ENCODE results near the gene ASCC3.

Gene ASCC3

GRCh38 chr6:100509101-100509500, 372.0 kb downstream of the ASCC3 start:
- H3K4me3 Mint-ChIP-seq = no peak overlapping the region
- H3K9me3 Mint-ChIP-seq = no peaks in the 10 kb centered on the region
- H3K4me1 Mint-ChIP-seq (ENCODE audit: low read depth) = no peaks in the 10 kb centered on the region
- H3K27ac Mint-ChIP-seq = no peak overlapping the region
- no peak for DNase-seq (ENCODE audit: low spot score)
- H3K27me3 Mint-ChIP-seq (ENCODE audit: low read depth) = no peaks in the 10 kb centered on the region
- peaks cover 25% of the 10 kb centered on the region for H3K36me3 Mint-ChIP-seq (ENCODE audit: low read depth)

- no peak overlapping the region for H3K27ac Mint-ChIP-seq
- no peaks in the 10 kb centered on the region for H3K9me3 Mint-ChIP-seq
- no peak for DNase-seq (ENCODE audit: low spot score)
- H3K27me3 Mint-ChIP-seq (ENCODE audit: low read depth) = no peaks in the 10 kb centered on the region
- H3K36me3 Mint-ChIP-seq (ENCODE audit: low read depth) = peaks cover 16% of the 10 kb centered on the region
- no peak overlapping the region for H3K4me3 Mint-ChIP-seq
- H3K4me1 Mint-ChIP-seq (ENCODE audit: low read depth) = no peaks in the 10 kb centered on the region
Observed at GRCh38 chr6:100506651-100507050, 374.5 kb downstream of the ASCC3 start.

DNA sequence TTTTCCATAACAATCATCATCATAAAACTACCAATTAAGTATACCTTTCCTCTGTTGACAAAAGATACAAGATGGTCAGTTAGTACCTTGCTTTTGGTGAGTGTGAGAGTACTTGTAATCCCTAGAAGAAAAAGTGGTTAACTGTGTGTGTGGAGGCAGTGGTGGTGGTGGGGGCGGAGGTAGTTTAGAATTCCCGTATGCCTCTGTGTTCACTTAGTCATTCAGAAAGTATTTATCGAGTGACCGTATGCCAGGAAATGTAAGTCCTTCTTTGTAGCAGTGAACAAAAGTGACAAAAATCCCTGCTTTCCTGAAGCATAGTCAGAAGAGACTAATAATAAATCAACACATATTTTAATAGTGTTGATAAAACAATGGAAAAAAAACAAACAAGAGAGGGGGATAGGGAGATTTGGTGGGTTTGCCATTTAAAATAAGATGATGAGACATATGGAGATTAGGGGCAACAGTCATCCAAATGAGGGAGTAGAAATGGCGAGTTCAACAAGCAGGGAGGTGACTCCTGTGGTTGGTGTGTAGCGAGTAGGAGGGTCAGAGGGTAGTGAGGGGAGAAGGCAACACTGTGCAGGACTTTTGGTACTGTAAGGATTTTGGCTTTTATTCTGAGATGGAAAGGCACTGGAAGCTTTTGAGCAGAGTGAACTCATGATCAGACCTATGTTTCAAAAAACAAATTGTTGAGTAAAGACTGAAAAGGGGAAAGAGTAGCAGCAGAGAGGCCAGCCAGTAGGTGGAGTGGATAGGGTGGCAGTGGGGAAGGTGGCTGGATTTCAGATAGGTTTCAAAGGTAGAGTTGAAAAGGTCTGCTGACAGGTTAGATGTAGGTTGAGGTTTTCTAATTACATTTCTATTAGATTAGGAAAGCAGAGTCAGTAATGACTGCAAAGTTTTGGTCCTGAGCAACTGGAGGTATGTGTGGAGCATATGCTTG, 376.1 kb downstream of the ASCC3 start:
- Mint-ChIP-seq H3K27ac (no peak overlapping the region), H3K9me3 (no peaks in the 10 kb centered on the region), H3K27me3 (ENCODE audit: low read depth) (no peaks in the 10 kb centered on the region), H3K4me1 (ENCODE audit: low read depth) (no peaks in the 10 kb centered on the region), H3K36me3 (ENCODE audit: low read depth) (peaks cover 10% of the 10 kb centered on the region), H3K4me3 (no peak overlapping the region)
- DNase-seq (ENCODE audit: low spot score) = no peak

- DNase-seq (ENCODE audit: low spot score) = no peak
- Mint-ChIP-seq H3K4me1 (ENCODE audit: low read depth) (no peaks in the 10 kb centered on the region), H3K9me3 (no peaks in the 10 kb centered on the region), H3K36me3 (ENCODE audit: low read depth) (peaks cover 1% of the 10 kb centered on the region), H3K4me3 (no peak overlapping the region), H3K27ac (no peak overlapping the region), H3K27me3 (ENCODE audit: low read depth) (peaks cover 9% of the 10 kb centered on the region)
Observed at GRCh38 chr6:100503043-100503705, 378.0 kb downstream of the ASCC3 start.

GRCh38 chr6:100493206-100493888, 387.8 kb downstream of the ASCC3 start:
- Mint-ChIP-seq H3K9me3 (peaks cover 3% of the 10 kb centered on the region), H3K36me3 (ENCODE audit: low read depth) (no peaks in the 10 kb centered on the region)

DNA sequence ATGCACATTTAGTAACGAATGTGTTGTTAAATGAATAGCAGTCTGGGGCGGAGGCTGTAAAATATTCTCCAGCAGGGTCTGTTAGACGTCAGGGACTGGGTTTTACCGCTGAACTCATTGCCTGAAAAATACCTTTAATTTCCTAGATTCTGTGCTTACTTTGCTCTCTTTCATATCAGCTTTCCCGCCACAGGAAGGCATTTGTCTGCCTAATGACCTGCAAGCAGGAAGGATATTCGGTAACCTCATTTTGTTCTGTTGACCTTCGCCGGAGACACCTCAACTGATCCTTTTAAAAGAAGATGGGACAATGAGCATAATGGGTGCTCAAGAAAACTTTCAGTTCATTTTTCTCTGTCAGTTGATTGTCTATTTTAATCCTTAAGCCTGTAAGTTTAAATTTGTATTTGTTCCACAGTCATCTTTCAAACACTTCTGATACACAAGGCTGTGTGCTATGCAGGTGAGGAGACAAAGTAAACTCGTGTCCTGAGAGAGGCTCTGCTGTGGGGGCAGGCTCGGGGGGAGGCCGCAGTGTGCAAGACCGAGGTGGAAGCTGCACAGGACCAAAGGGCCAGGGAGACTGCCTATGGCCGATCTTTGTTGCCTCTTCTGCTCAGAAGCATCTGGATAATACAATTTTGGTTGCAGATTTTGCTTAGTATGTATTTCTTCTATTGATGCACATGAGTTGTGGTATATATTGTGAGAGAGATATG, 389.0 kb downstream of the ASCC3 start:
- Mint-ChIP-seq H3K27me3 (ENCODE audit: low read depth) (peaks cover 32% of the 10 kb centered on the region), H3K9me3 (peaks cover 3% of the 10 kb centered on the region)

More at GRCh38 chr6:100493206-100493888, 387.8 kb downstream of the ASCC3 start:
- no peak overlapping the region for H3K27ac Mint-ChIP-seq
- no peak for DNase-seq (ENCODE audit: low spot score)
- peaks cover 32% of the 10 kb centered on the region for H3K27me3 Mint-ChIP-seq (ENCODE audit: low read depth)
- H3K4me1 Mint-ChIP-seq (ENCODE audit: low read depth) = no peaks in the 10 kb centered on the region
- H3K4me3 Mint-ChIP-seq = no peak overlapping the region

DNA sequence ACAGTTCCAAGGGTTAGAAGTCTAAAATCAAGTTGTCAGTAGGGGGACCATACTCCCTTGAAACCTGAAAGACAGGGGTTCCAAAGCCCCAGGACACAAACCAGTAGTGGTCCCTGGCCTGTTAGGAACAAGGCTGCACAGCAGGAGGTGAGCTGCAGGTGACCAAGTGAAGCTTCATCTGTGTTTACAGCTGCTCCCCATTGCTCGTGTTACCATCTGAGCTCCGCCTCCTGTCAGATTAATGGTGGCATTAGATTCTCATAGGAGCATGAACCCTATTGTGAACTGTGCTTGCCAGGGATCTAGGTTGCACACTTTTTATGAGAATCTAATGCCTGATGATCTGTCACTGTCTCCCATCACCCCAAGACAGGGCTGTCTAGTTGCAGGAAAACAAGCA, 391.1 kb downstream of the ASCC3 start:
- no peaks in the 10 kb centered on the region for H3K36me3 Mint-ChIP-seq (ENCODE audit: low read depth)
- no peaks in the 10 kb centered on the region for H3K9me3 Mint-ChIP-seq
- peaks cover 2% of the 10 kb centered on the region for H3K4me1 Mint-ChIP-seq (ENCODE audit: low read depth)
- no peak overlapping the region for H3K27ac Mint-ChIP-seq
- H3K4me3 Mint-ChIP-seq = no peak overlapping the region
- peaks cover 29% of the 10 kb centered on the region for H3K27me3 Mint-ChIP-seq (ENCODE audit: low read depth)
- no peak for DNase-seq (ENCODE audit: low spot score)

More for the DNA sequence above, 389.0 kb downstream of the ASCC3 start:
- Mint-ChIP-seq H3K4me3 (no peak overlapping the region), H3K36me3 (ENCODE audit: low read depth) (no peaks in the 10 kb centered on the region), H3K4me1 (ENCODE audit: low read depth) (peaks cover 2% of the 10 kb centered on the region), H3K27ac (no peak overlapping the region)
- no peak for DNase-seq (ENCODE audit: low spot score)

DNA sequence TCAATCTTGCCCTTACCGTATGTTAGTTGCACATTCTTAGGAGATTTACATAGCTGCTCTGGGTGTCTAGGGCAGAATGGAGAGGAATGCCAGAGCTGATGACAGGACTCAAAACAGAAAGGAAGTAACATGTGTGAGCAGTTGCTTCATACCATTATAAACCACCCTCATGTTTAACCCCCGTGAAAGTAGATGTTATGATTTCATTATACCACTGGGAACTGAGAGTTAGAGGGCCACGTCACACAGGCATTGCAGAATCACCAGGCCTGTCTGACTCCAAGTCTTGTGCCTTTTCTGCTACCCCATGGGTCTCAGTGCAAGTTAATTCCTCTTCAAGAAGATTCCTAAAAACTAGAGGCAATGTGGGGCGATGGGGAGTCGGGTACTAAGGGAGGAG, 392.9 kb downstream of the ASCC3 start:
- DNase-seq (ENCODE audit: low spot score) = no peak
- peaks cover 29% of the 10 kb centered on the region for H3K27me3 Mint-ChIP-seq (ENCODE audit: low read depth)

GRCh38 chr6:100487638-100488037, 393.5 kb downstream of the ASCC3 start:
- H3K4me3 Mint-ChIP-seq = no peak overlapping the region
- peaks cover 8% of the 10 kb centered on the region for H3K4me1 Mint-ChIP-seq (ENCODE audit: low read depth)
- H3K36me3 Mint-ChIP-seq (ENCODE audit: low read depth) = no peaks in the 10 kb centered on the region
- no peak for DNase-seq (ENCODE audit: low spot score)
- H3K27ac Mint-ChIP-seq = no peak overlapping the region
- peaks cover 31% of the 10 kb centered on the region for H3K27me3 Mint-ChIP-seq (ENCODE audit: low read depth)
- no peaks in the 10 kb centered on the region for H3K9me3 Mint-ChIP-seq

More for the DNA sequence above, 392.9 kb downstream of the ASCC3 start:
- Mint-ChIP-seq H3K4me3 (no peak overlapping the region), H3K36me3 (ENCODE audit: low read depth) (no peaks in the 10 kb centered on the region), H3K27ac (no peak overlapping the region), H3K9me3 (no peaks in the 10 kb centered on the region), H3K4me1 (ENCODE audit: low read depth) (peaks cover 6% of the 10 kb centered on the region)

- no peak for DNase-seq (ENCODE audit: low spot score)
- H3K27me3 Mint-ChIP-seq (ENCODE audit: low read depth) = peaks cover 22% of the 10 kb centered on the region
- no peaks in the 10 kb centered on the region for H3K36me3 Mint-ChIP-seq (ENCODE audit: low read depth)
- no peak overlapping the region for H3K4me3 Mint-ChIP-seq
- no peak overlapping the region for H3K27ac Mint-ChIP-seq
- H3K9me3 Mint-ChIP-seq = no peaks in the 10 kb centered on the region
- H3K4me1 Mint-ChIP-seq (ENCODE audit: low read depth) = peaks cover 8% of the 10 kb centered on the region
Observed at GRCh38 chr6:100485268-100485667, 395.9 kb downstream of the ASCC3 start.

DNA sequence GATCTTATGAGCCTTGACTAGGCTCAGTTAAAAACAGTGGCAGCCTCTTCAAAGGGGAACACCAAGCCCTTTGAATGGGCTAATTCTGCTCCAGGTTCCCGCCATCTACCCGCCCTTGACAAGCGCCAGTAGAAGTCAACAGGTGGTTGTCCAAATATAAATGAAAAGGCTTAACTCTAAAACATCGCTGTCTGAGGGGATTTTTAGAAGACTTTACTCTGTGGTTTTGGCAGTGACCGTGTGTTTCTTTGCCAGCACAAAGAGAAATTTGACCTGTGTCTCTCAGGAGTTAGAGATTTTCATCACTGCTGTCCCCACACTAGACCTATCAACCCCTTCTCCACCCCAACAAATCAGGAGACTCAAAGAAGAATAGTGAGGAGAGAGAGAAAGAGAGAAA, 396.7 kb downstream of the ASCC3 start:
- Mint-ChIP-seq H3K27me3 (ENCODE audit: low read depth) (peaks cover 21% of the 10 kb centered on the region), H3K4me3 (no peak overlapping the region)

GRCh38 chr6:100482698-100483097, 398.4 kb downstream of the ASCC3 start:
- H3K4me3 Mint-ChIP-seq = no peak overlapping the region
- peaks cover 15% of the 10 kb centered on the region for H3K27me3 Mint-ChIP-seq (ENCODE audit: low read depth)
- no peak for DNase-seq (ENCODE audit: low spot score)
- no peaks in the 10 kb centered on the region for H3K36me3 Mint-ChIP-seq (ENCODE audit: low read depth)
- H3K9me3 Mint-ChIP-seq = no peaks in the 10 kb centered on the region
- no peak overlapping the region for H3K27ac Mint-ChIP-seq
- peaks cover 6% of the 10 kb centered on the region for H3K4me1 Mint-ChIP-seq (ENCODE audit: low read depth)

More for the DNA sequence above, 396.7 kb downstream of the ASCC3 start:
- Mint-ChIP-seq H3K27ac (no peak overlapping the region), H3K9me3 (no peaks in the 10 kb centered on the region), H3K36me3 (ENCODE audit: low read depth) (no peaks in the 10 kb centered on the region), H3K4me1 (ENCODE audit: low read depth) (peaks cover 8% of the 10 kb centered on the region)
- DNase-seq (ENCODE audit: low spot score) = no peak

DNA sequence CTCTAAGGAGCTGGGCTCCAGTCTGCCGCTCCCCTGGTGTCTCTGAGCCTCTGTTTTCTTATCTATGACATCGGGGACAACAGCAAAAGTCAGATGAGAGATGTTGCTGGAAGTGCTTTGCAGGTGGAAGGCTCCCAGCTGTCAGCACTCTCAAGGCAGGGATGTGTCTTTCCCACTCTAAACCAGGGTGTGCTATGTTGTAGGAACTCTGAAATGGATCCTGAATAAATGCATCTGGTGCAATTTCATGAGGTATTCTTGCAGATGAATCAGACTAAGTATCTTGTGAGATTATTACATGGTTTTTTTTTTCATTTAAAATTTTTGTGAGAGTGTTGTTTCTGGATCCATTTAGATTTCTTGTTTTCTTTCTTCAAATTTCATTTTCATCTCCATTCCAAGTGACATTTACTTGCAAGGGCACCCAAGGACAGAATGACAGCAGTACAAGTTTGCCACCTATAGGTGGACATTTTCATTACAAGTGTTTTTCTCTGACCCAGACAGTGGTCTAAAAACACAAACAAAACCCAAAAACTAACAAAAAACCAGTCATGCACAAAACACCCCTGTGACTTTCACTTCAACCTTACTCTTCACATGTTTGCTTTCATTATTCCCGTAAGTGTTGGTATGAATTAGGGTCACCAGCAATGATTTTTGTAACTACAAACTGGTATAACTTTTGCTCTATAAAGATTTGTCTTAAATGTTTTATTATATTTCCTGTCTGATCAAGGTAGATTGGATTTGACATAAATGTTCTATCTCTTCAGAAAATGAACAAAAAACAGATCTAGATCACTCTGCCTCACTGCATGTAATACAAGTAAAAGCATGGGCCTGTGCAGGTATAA, 401.7 kb downstream of the ASCC3 start:
- H3K4me3 Mint-ChIP-seq = no peak overlapping the region
- H3K9me3 Mint-ChIP-seq = no peaks in the 10 kb centered on the region
- H3K27me3 Mint-ChIP-seq (ENCODE audit: low read depth) = peaks cover 23% of the 10 kb centered on the region
- no peaks in the 10 kb centered on the region for H3K36me3 Mint-ChIP-seq (ENCODE audit: low read depth)
- no peak overlapping the region for H3K27ac Mint-ChIP-seq
- H3K4me1 Mint-ChIP-seq (ENCODE audit: low read depth) = peaks cover 6% of the 10 kb centered on the region
- no peak for DNase-seq (ENCODE audit: low spot score)
